DMS79 treated with DMSO at 0.1 percent for 48 hours (cell line): ENCODE results near the gene DAGLA.
"Not testable (repeated sequence)": the region's sequence is repeated elsewhere in the genome, so short reads cannot be mapped to it uniquely, and the experiment has no call there.

Experiments used
- DNase-seq: peaks from one replicate; lab custom pipeline; 2025; lab: John Stamatoyannopoulos, UW

The DAGLA gene

DNA sequence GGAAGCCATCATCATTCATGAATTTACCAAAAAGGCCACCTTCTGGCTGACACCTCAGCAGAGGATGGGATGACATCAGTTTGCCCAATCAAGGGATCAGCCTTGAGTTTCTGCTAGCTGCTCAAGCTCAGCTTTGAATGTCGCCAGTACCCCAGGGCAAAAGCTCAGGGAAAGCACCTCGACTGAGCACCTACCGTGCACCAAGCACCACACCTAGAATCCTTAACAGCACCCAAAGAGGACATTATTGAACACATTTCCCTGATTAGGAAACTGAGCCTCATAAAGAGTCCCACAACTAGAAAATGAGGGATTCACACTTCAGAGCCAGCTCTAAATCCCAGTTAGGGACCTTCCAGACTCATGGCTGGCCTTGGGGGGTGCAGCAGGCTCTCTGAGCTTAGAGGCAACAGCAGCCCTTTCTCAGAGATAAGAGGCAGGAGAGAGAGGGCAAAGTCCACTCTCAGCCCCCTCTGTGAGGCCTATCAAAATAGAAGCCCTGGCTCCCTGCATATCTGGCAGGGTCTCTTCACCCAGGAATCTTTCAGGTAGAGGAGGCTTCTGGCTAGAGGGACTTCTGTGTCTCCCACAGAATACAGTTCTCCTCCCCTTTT is 13.4 kb upstream of the DAGLA start:
- no peak for DNase-seq

- DNase-seq, result no peak
Measured at GRCh38 chr11:61667684-61668305, 12.4 kb upstream of the DAGLA start.

DNA sequence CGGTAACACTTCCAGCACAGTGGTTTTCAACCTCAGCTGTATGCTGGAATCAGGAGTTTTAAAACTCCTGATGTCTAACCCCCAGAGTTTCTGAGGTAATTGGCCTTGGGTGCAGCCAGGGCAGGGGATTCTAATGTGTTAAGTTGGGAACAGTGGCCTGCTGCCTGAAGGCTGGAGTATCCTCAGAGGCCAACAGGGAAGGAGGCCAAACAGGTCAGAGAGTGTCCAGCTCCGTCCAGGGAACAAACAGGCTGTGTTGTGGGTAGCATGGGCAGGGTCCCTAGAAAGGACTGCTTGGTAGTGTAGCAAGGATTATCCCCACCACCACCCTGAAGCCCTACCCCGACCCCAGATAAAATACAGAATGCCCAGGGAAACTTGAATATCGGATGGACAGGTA is 10.8 kb upstream of the DAGLA start:
- DNase-seq, result no peak

DNA sequence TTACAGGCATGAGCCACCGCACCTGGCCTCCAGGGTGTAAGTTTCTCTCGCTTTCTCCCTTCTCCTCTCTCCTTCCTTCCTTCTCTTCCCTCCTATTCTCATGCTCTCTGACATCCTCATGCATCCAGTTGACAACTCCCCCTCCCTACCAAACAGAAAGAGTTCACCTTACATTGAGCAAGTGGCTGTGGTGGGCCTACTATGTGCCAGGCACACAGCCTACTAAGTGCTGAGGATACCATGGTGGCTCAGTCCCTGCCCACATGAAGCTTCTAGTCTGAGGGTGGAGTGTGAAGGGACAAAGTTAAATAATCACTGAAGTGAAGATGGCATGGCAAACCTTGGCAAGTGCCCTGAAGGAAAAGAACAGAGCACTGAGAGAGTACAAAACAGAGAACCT is 9.6 kb upstream of the DAGLA start:
- no peak for DNase-seq

- no peak for DNase-seq
Measured at GRCh38 chr11:61671527-61671926, 8.7 kb upstream of the DAGLA start.

GRCh38 chr11:61673946-61674467 is 6.2 kb upstream of the DAGLA start:
- DNase-seq, result not testable (repeated sequence)

DNA sequence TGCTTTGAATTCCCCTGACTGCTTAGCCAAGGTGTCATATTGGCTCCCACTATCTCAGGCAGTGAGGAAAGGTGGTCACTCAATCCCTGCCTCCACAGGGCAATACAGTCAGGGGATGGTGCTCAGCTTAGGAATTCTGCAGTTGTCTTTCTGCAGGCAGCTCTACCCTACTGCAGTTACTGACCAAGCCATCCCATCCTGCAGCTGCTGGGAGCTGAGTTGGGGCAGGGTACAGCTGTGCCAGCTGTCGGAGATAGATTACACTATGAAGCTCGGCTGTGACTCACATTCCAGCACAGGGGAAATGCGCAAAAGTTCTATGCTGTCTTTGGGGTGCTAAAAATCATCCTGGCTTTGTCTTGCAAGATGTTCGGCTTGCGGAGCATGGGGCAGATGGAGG is 4.4 kb upstream of the DAGLA start:
- DNase-seq, result no peak

- no peak for DNase-seq
Measured at GRCh38 chr11:61679296-61679695, 895 bp upstream of the DAGLA start.

DNA sequence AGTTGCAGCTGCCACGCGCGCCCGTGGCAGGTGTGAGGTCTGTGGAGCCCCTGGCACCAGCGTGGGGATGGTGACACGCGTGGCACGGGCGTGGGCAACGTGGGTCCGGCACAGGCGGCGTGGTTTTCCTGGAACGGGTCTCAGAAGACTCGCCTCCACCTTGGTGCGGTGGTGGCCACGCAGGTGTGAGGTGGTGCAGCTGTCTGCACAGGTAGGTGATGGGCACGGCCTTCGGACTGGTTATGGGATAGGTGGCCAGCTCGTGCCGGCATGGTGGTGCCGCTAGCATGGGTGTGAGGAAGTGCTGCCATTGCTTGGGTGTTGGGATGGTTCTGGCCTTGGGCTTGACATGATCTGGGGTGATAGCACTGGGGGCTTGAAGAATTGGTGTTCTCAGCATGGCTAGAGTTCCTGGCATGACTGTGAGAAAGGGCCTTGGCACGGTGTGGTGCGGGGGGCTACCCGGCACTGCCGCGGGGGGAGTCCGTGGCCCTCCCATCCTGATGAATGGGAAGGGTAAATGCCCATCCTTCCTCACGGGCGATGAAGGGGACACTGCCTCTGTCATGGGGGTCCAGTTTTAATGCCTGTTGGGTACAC is 531 bp downstream of the DAGLA start:
- no peak for DNase-seq

DNA sequence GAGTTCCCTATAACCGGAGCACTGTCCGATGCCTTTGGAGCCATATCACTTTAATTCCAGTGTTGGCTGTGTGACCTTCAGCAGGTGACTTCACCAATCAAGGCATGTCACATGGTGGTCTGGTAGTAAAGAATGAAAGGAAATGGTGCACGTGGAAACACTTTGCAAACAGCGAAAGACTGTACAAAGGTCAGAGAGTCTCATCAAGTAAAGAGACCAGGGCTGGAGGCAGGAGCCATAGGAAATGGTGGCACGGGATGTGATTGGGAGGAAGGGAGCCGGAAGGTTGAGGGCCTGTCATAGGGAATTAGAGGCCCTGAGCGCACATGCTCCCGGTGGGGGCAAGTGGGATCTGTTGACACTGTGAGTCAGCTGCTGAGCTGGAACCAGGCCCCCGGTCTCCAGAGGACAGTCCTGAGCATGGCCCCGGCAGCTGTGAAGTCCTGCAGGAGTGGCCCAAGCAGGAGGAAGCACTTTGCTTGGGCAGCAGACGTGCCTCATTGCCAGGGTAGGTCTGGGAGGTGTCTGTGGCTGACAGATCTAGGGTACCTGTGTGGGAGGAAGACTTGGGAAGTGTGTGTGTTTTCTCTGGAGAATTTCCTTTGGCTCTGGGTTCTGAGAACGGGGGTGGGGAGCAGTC is 2.0 kb downstream of the DAGLA start:
- DNase-seq, result no peak

DNA sequence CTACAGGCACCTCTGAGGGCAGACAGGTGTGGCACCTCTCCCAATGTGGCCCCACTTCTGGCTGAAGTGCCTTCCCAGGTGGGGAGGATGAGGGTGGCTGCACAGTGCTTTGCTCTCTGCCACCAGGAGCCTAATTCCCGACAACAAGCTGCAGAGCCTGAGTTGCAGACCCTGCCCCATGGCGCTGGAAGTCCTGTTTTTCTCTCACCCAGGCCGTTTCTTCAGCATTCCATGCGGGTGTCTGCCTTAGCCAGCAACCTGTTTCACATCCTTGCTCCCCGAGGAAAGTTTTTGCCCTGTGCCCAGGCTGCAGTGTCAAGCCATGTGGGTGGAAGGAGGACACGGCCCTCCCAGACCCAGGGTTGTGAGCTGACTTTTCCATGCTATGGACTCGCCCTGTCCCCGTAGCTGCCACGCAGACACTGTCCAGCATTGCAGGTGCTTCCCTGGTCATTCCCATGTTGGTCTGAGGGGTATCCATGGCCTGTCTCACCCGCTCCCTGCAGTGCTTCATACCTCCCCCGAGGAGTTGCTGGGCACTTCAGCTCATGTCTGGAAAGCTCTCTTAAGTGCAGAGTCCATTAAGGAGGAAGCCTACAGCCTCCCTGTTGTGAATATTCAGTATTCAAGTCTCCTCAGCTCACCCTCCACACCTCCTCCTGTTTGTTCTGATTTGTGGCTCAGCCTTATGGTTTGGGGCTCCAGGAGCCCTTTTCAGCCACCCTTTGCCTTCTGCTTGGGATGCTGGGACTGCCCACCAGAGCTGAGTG is 2.9 kb downstream of the DAGLA start:
- DNase-seq, result peak; percentile 55

DNA sequence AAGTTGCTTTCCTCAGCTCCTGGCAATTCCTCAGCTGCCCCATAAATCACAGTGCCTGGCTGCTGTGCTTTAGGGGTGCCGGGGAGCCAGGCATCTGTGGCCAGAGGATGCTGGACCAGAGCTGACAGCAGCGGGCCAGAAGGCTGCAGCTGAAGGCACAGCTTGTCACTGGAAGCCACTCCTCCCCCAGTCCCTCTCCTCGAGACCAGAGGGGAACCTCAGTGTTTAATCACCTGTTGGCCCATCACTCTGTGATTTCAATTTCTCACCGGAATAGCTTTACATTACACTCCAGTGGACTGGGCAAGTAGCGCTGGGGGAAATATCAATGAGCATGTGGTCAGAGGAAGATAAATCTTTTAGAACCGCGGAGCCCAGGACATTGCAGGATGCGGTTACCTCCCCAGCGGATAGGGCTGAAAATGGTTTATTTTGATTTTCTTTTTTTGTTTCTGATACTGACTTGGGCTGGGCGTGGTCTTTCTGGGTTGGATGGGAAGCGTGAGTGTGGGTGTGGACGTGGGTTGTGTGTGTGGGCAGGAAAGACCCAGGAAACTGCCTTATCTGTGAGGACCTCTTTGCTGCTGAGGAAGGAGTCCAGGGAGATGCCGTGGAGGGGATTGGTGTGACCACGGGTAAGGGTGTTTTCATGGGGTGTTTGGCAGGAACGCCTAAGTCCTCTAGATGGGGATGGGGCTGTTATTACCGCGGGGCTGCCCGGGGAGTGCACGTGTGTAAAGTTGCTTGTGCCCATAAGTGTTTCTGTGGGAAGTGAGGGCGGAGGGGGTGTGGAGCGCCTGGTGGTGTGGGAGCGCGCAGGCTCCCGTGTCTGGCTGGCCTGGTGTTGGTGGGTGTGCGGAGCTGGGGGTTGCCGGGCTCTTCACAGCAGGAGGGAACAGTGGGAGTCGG is 4.0 kb downstream of the DAGLA start:
- DNase-seq, result no peak

DNA sequence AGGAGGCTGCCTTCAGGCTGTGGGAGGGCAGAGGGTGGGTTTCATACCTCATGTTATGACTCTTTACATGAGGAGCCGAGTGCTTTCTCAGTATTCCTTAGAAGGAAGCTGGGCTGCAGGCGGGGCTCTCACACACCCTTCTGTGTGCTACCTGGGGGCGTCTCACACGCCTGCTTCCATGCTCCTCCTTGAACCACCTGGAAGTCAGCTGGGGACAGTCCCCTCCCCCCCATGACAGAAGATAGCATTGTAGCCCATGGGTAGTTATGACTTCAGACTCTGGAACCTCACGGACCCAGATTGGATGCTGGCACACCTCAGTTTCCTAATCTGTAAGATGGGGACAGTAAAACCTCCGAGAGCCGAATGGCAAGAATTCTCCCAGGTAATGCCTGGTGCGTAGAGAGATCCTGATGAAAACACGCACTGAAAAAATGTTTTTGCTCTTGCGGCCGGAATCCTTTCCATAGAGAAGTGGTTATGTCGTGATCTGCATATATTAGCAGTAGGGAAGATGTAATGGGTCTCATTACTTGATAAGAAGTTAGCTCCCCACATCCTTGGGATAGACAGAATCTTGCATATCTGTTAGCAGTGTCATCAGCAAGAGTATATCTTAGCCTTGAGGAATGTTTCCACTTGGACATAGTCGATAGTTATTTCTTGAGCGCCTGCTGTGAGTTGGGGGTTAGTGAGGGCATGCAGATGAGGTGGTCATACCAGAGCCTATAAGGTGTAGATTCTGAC is 4.9 kb downstream of the DAGLA start:
- DNase-seq, result no peak

- DNase-seq, result no peak
Measured at GRCh38 chr11:61685617-61685967, 5.4 kb downstream of the DAGLA start.

- no peak for DNase-seq
Measured at GRCh38 chr11:61686066-61686465, 5.9 kb downstream of the DAGLA start.

DNA sequence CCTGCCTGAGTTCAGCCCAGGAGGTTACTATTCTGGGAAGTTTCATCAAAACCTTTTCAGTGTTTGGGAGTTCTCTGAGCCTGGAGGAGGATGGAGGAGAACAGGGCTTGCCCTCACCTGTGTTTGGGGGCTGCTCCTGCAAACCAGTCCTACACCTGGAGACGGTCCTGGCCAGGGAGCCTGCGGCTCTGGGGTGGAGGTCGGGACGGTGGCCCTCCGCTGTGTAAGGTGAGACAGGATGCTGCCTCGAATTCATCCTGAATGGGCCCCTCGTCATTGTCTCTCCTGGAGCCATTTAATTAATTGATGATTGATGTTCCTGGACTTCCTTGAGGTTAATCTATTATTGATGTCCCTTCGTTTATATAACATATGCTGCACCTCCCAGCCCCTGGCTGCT is 6.3 kb downstream of the DAGLA start:
- DNase-seq, result no peak

GRCh38 chr11:61687420-61687819 is 7.2 kb downstream of the DAGLA start:
- DNase-seq, result no peak

- DNase-seq, result peak; percentile 71
Measured at GRCh38 chr11:61688365-61689163, 8.4 kb downstream of the DAGLA start.

DNA sequence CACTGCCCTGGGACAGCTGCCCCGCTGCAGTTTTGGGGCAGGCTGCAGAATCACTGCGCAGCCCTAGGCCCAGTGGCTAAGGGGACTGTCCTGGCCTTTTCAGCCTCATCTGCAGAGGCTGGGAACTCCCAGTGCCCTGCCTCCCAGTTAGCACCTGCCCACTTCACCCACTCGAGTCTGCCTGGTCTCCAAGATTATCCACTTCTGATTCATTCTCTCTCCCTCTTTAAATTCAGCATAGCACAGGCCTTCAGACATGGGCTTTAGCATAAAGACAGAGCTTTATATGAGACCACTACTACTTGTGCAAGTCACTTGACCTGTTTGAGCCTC is 8.9 kb downstream of the DAGLA start:
- peak; percentile 27 for DNase-seq
